ENCODE measurements around the gene BRWD1.

BRWD1 gene

DNA sequence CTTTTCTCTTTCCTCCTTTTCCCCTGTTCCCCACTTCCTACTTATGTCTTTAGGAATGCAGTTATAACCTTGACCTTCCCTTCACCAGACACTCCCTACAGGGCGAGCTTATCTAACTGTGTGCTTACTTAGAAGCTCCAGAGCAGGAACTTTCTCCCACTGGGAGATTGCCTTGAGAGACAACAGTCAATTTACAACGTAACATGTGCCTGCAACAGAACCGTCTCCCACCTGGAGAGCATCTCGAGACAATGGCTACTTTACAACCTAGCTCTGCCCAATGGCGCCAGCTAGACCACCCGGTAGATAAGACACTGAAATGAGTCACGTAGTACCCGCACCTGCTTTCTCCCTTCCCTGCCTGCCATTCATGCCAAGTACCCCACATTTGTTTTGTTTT lies 18.7 kb upstream of the BRWD1 start:
- no peak for DNase-seq (ENCODE audit: extremely low read depth, low read depth)
- no peak for TF ChIP-seq CTCF (IDR thresholded peaks at IDR 0.05; ENCODE audit: low read depth, low read length, missing control alignments)

GRCh38 chr21:39330001-39330400 lies 16.6 kb upstream of the BRWD1 start:
- no peak overlapping the region for H3K4me3 ChIP-seq (replicated peaks; ENCODE audit: low read depth, low read length)
- TF ChIP-seq CTCF (IDR thresholded peaks at IDR 0.05; ENCODE audit: low read depth, low read length, missing control alignments) = no peak
- DNase-seq (ENCODE audit: extremely low read depth, low read depth) = no peak

More for the DNA sequence above, 18.7 kb upstream of the BRWD1 start:
- H3K4me3 ChIP-seq (replicated peaks; ENCODE audit: low read depth, low read length) = no peak overlapping the region

GRCh38 chr21:39327727-39328126 lies 14.3 kb upstream of the BRWD1 start:
- H3K4me3 ChIP-seq (replicated peaks; ENCODE audit: low read depth, low read length) = no peak overlapping the region
- TF ChIP-seq CTCF (IDR thresholded peaks at IDR 0.05; ENCODE audit: low read depth, low read length, missing control alignments) = no peak
- DNase-seq (ENCODE audit: extremely low read depth, low read depth) = no peak

GRCh38 chr21:39326607-39327307 lies 13.3 kb upstream of the BRWD1 start:
- DNase-seq (ENCODE audit: extremely low read depth, low read depth) = no peak
- H3K4me3 ChIP-seq (replicated peaks; ENCODE audit: low read depth, low read length) = no peak overlapping the region
- no peak for TF ChIP-seq CTCF (IDR thresholded peaks at IDR 0.05; ENCODE audit: low read depth, low read length, missing control alignments)

DNA sequence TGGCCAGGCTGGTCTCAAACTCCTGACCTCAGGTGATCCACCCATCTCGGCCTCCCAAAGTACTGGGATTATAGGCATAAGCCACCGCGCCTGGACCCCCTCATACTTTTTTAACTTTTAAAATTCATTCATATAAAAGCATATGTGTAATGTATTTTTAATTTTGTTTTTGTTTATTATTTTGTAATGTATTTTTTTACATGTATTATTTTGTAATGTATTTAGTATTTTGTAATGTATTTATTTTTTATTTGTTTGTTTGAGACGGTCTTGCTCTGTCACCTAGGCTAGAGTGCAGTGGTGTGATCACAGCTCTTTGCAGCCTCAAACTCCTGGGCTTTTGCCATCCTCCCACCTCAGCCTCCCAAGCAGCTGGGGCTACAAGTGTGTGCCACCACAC lies 12.0 kb upstream of the BRWD1 start:
- no peak overlapping the region for H3K4me3 ChIP-seq (replicated peaks; ENCODE audit: low read depth, low read length)
- no peak for DNase-seq (ENCODE audit: extremely low read depth, low read depth)
- TF ChIP-seq CTCF (IDR thresholded peaks at IDR 0.05; ENCODE audit: low read depth, low read length, missing control alignments) = no peak

DNA sequence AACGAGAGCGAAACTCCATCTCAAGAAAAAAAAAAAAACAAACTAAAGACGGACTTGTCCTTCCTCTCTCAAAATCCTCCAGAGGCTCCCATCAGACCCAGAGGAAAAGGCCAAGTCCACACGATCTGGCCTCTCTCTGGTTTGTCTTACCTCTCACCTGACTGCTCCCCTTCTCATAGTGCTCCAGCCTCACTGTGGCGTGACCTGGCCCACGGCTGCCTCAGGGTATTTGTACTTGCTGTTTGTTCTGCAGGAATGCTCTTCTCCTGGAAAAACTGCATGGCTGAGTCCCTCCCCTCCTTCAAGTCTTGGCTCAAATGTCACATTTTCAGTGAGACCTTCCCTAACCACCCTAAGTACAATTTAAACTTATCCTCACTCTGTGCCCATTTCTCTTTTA lies 8.0 kb upstream of the BRWD1 start:
- H3K4me3 ChIP-seq (replicated peaks; ENCODE audit: low read depth, low read length) = no peak overlapping the region
- DNase-seq (ENCODE audit: extremely low read depth, low read depth) = no peak
- TF ChIP-seq CTCF (IDR thresholded peaks at IDR 0.05; ENCODE audit: low read depth, low read length, missing control alignments) = no peak

- H3K4me3 ChIP-seq (replicated peaks; ENCODE audit: low read depth, low read length) = no peak overlapping the region
- no peak for TF ChIP-seq CTCF (IDR thresholded peaks at IDR 0.05; ENCODE audit: low read depth, low read length, missing control alignments)
- no peak for DNase-seq (ENCODE audit: extremely low read depth, low read depth)
These were observed 6.4 kb upstream of the BRWD1 start for GRCh38 chr21:39319814-39320332.
